ENCODE data around the gene CCDC24. TPM values are rescaled to one million over a fixed set of nuclear protein-coding genes. Genes with fewer than 3 reads are reported as not detected.

The CCDC24 gene
- total RNA-seq = 14.5 TPM

GRCh38 chr1:43991476-43992231 lies at the start of gene CCDC24:
Gene CCDC24, plus strand, starts transcription at chr1:43991599. Its CDS starts 280 bp downstream, at chr1:43991879.
- TF ChIP-seq POLR2AphosphoS5 (IDR thresholded peaks at IDR 0.05; ENCODE audit: insufficient read depth in 1 of 2, low read depth in 1 of 2) (peak; percentile 39 to 81), CTCF (IDR thresholded peaks at IDR 0.05) (no peak)
- intact Hi-C loops (cut with DNase I) = no loop called here
- DNase-seq (ENCODE audit: extremely low spot score in 2 of 2) = no peak
- Histone ChIP-seq H3K4me1 (peaks cover 18% of the 10 kb centered on the region), H3K36me3 (no peaks in the 10 kb centered on the region), H3K4me3 (peak within 1 kb of the TSS; percentile 77), H3K27ac (peak within 1 kb of the TSS; percentile 66), H3K27me3 (no peaks in the 10 kb centered on the region), H3K9me3 (no peaks in the 10 kb centered on the region)

GRCh38 chr1:43942411-43942810 lies 49.0 kb upstream of the CCDC24 start:
- Histone ChIP-seq H3K4me3 (no peak overlapping the region), H3K36me3 (no peaks in the 10 kb centered on the region), H3K4me1 (peaks cover 25% of the 10 kb centered on the region), H3K9me3 (no peaks in the 10 kb centered on the region), H3K27me3 (no peaks in the 10 kb centered on the region), H3K27ac (no peak overlapping the region)
- TF ChIP-seq POLR2A (IDR thresholded peaks at IDR 0.05) = no peak
- TF ChIP-seq POLR2AphosphoS5 (IDR thresholded peaks at IDR 0.05; ENCODE audit: insufficient read depth in 1 of 2, low read depth in 1 of 2) = no peak
- TF ChIP-seq CTCF (IDR thresholded peaks at IDR 0.05) = no peak
- intact Hi-C loops (cut with DNase I) = no loop called here
- DNase-seq (ENCODE audit: extremely low spot score in 2 of 2) = no peak

GRCh38 chr1:43944860-43945259 lies 46.5 kb upstream of the CCDC24 start:
- TF ChIP-seq POLR2AphosphoS5 (IDR thresholded peaks at IDR 0.05; ENCODE audit: insufficient read depth in 1 of 2, low read depth in 1 of 2) (no peak), POLR2A (IDR thresholded peaks at IDR 0.05) (no peak), CTCF (IDR thresholded peaks at IDR 0.05) (no peak)
- Histone ChIP-seq H3K27me3 (no peaks in the 10 kb centered on the region), H3K36me3 (no peaks in the 10 kb centered on the region), H3K27ac (no peak overlapping the region), H3K4me1 (peaks cover 35% of the 10 kb centered on the region), H3K9me3 (no peaks in the 10 kb centered on the region), H3K4me3 (no peak overlapping the region)
- intact Hi-C loops (cut with DNase I) = no loop called here
- no peak for DNase-seq (ENCODE audit: extremely low spot score in 2 of 2)

- intact Hi-C loops (cut with DNase I) = no loop called here
- TF ChIP-seq POLR2AphosphoS5 (IDR thresholded peaks at IDR 0.05; ENCODE audit: insufficient read depth in 1 of 2, low read depth in 1 of 2) = no peak
- no peak for TF ChIP-seq CTCF (IDR thresholded peaks at IDR 0.05)
- Histone ChIP-seq H3K27ac (peak overlapping the region; percentile 95), H3K4me3 (peak overlapping the region; percentile 64 to 79), H3K4me1 (peaks cover 35% of the 10 kb centered on the region), H3K27me3 (no peaks in the 10 kb centered on the region), H3K36me3 (no peaks in the 10 kb centered on the region), H3K9me3 (no peaks in the 10 kb centered on the region)
- no peak for DNase-seq (ENCODE audit: extremely low spot score in 2 of 2)
Measured at GRCh38 chr1:43945674-43946235, 45.6 kb upstream of the CCDC24 start.
